Measurements from ENCODE around the gene SERPINA5. TPM values are rescaled to one million over a fixed set of nuclear protein-coding genes. Genes with fewer than 3 reads are reported as not detected.

The SERPINA5 gene
- total and polyA plus RNA-seq, 10 donors: 11.5 to 216 (median 135) TPM

Other genes starting within 250 kb of the SERPINA5 start
- not detected for gene SERPINA2, start 214.7 kb upstream of the SERPINA5 start, total RNA-seq
- gene SERPINA2, start 214.7 kb upstream of the SERPINA5 start, polyA plus RNA-seq: not detected
- 100 to 1,000 TPM; 167 to 701 (median 241) TPM for gene SERPINA1, start 192.8 kb upstream of the SERPINA5 start, total RNA-seq
- gene SERPINA1, start 192.8 kb upstream of the SERPINA5 start, polyA plus RNA-seq: 10 to 100 TPM; 28.4 to 60.7 (median 43.8) TPM
- not detected for gene SERPINA11, start 128.6 kb upstream of the SERPINA5 start, total RNA-seq
- not detected for gene SERPINA11, start 128.6 kb upstream of the SERPINA5 start, polyA plus RNA-seq
- gene SERPINA9, start 105.2 kb upstream of the SERPINA5 start, total RNA-seq: not detected
- gene SERPINA9, start 105.2 kb upstream of the SERPINA5 start, polyA plus RNA-seq: 1 to 10 TPM in 1 of 3 donors, under 1 TPM in 2; 0.10 to 8.9 (median 0.65) TPM
- not detected for gene SERPINA12, start 72.0 kb upstream of the SERPINA5 start, total RNA-seq
- not detected for gene SERPINA12, start 72.0 kb upstream of the SERPINA5 start, polyA plus RNA-seq
- gene SERPINA4, start 20.0 kb upstream of the SERPINA5 start, total RNA-seq: not detected
- not detected for gene SERPINA4, start 20.0 kb upstream of the SERPINA5 start, polyA plus RNA-seq
- gene SERPINA3, start 31.0 kb downstream of the SERPINA5 start, total RNA-seq: 10 to 100 TPM in 4 of 7 donors, 1 to 10 TPM in 3; 3.4 to 29.7 (median 10.1) TPM
- 10 to 100 TPM in 2 of 3 donors, 1 to 10 TPM in 1; 8.5 to 88.3 (median 10.3) TPM for gene SERPINA3, start 31.0 kb downstream of the SERPINA5 start, polyA plus RNA-seq
- not detected for gene GSC, start 188.7 kb downstream of the SERPINA5 start, total RNA-seq
- gene GSC, start 188.7 kb downstream of the SERPINA5 start, polyA plus RNA-seq: not detected